GM23338 (cell line): ENCODE data around the gene YIPF2. TPM values are rescaled to one million over a fixed set of nuclear protein-coding genes. Genes with fewer than 3 reads are reported as not detected.

Source experiments
- ATAC-seq: fragments of 200-7000 bp; cut with Tn5 transposase; 3 replicates; pipeline ENCODE4 v1.9.1; 2020
- DNase-seq: peaks from one replicate; pipeline ENCODE4 v3.0.0-alpha.2; 2015; ENCODE audit warnings: low spot score
- H2AFZ ChIP-seq: fragments of 200-600 bp; sonication (generic); 2 replicates; pipeline ENCODE4 v1.8.0; 2016; ENCODE audit warnings: antibody characterized with exemption, mild to moderate bottlenecking, moderate library complexity
- H3F3A ChIP-seq: fragments of 200-600 bp; sonication (generic); replicated peaks from 2 replicates; pipeline ENCODE4 v1.8.0; 2017; ENCODE audit warnings: antibody characterized with exemption, mixed run types, low read depth
- H3K27ac ChIP-seq: fragments of 200-600 bp; sonication (generic); 2 replicates; pipeline ENCODE4 v1.6.1; 2016; ENCODE audit warnings: low read depth
- H3K27me3 ChIP-seq: fragments of 200-600 bp; sonication (generic); 2 replicates; pipeline ENCODE4 v1.8.0; 2016; ENCODE audit warnings: mild to moderate bottlenecking, mixed run types, moderate library complexity; ENCODE audit not compliant: insufficient read depth
- H3K36me3 ChIP-seq: fragments of 200-600 bp; sonication (generic); 2 replicates; pipeline ENCODE4 v1.8.0; 2016; ENCODE audit warnings: mild to moderate bottlenecking; ENCODE audit not compliant: insufficient read depth
- H3K4me1 ChIP-seq: fragments of 200-600 bp; sonication (generic); 2 replicates; pipeline ENCODE4 v1.8.0; 2016; ENCODE audit warnings: mild to moderate bottlenecking, moderate library complexity; ENCODE audit not compliant: insufficient read depth
- H3K4me2 ChIP-seq: fragments of 200-600 bp; sonication (generic); 2 replicates; pipeline ENCODE4 v1.7.1; 2017; ENCODE audit warnings: mixed run types
- H3K4me3 ChIP-seq: fragments of 200-600 bp; sonication (generic); 2 replicates; pipeline ENCODE4 v1.6.1; 2016; ENCODE audit warnings: mixed run types
- H3K79me2 ChIP-seq: fragments of 200-600 bp; sonication (generic); replicated peaks from 2 replicates; pipeline ENCODE4 v1.8.0; 2017; ENCODE audit warnings: mild to moderate bottlenecking; ENCODE audit not compliant: insufficient read depth
- H3K9me2 ChIP-seq: fragments of 200-600 bp; sonication (generic); 2 replicates; pipeline ENCODE4 v1.8.0; 2017; ENCODE audit not compliant: insufficient read depth
- H4K20me1 ChIP-seq: fragments of 200-600 bp; sonication (generic); replicated peaks from 2 replicates; pipeline ENCODE4 v1.8.0; 2017; ENCODE audit warnings: mild to moderate bottlenecking; ENCODE audit not compliant: insufficient read depth
- H3K27ac Mint-ChIP-seq: 2 replicates; pipeline ENCODE4 v1.8.0; 2020; ENCODE audit warnings: inconsistent platforms, mild to moderate bottlenecking, moderate library complexity, mixed read lengths
- H3K27me3 Mint-ChIP-seq: 3 replicates; pipeline ENCODE4 v1.8.0; 2022; ENCODE audit warnings: low read depth, mild to moderate bottlenecking, moderate library complexity, mixed read lengths, inconsistent platforms; ENCODE audit not compliant: insufficient read depth, poor library complexity
- H3K36me3 Mint-ChIP-seq: 3 replicates; pipeline ENCODE4 v1.8.0; 2021; ENCODE audit warnings: low read depth, mild to moderate bottlenecking, inconsistent platforms, moderate library complexity, mixed read lengths
- H3K4me1 Mint-ChIP-seq: 3 replicates; pipeline ENCODE4 v1.8.0; 2020; ENCODE audit warnings: mild to moderate bottlenecking, inconsistent platforms, mixed read lengths
- H3K4me3 Mint-ChIP-seq: 3 replicates; pipeline ENCODE4 v1.8.0; 2021; ENCODE audit warnings: moderate library complexity, mild to moderate bottlenecking, inconsistent platforms, mixed read lengths
- H3K9me3 Mint-ChIP-seq: 3 replicates; pipeline ENCODE4 v1.8.0; 2020; ENCODE audit warnings: moderate library complexity, mild to moderate bottlenecking, inconsistent platforms, mixed read lengths
- CREB1 ChIP-seq: fragments of 250-450 bp; sonication (Bioruptor Pico); IDR thresholded peaks from 2 replicates; pipeline ENCODE4 v1.5.0; 2020; ENCODE audit warnings: low read depth, mild to moderate bottlenecking, moderate library complexity
- ETS1 ChIP-seq: IDR thresholded peaks from 2 replicates; pipeline ENCODE4 v1.6.1; 2016; ENCODE audit warnings: antibody characterized with exemption
- EZH2 ChIP-seq: fragments of 200-600 bp; sonication (generic); IDR thresholded peaks from one replicate; pipeline ENCODE4 v1.8.0; 2017; ENCODE audit warnings: antibody characterized with exemption, mild to moderate bottlenecking, low read depth; ENCODE audit not compliant: unreplicated experiment
- EZH2phosphoT487 ChIP-seq: fragments of 200-600 bp; sonication (generic); IDR thresholded peaks from one replicate; pipeline ENCODE4 v1.8.1; 2018; ENCODE audit warnings: antibody characterized with exemption; ENCODE audit not compliant: unreplicated experiment
- NANOG ChIP-seq: IDR thresholded peaks from 2 replicates; pipeline ENCODE4 v1.6.1; 2016; ENCODE audit warnings: antibody characterized with exemption, borderline replicate concordance
- REST ChIP-seq: IDR thresholded peaks from one replicate; pipeline ENCODE4 v1.6.1; 2018; ENCODE audit warnings: antibody characterized with exemption; ENCODE audit not compliant: unreplicated experiment
- STAT1 ChIP-seq: IDR thresholded peaks from one replicate; pipeline ENCODE4 v1.6.1; 2016; ENCODE audit warnings: antibody characterized with exemption; ENCODE audit not compliant: unreplicated experiment
- ZNF114 ChIP-seq: fragments of 250-450 bp; sonication (Bioruptor Pico); IDR thresholded peaks from 2 replicates; pipeline ENCODE4 v1.5.0; 2020; ENCODE audit warnings: mild to moderate bottlenecking, moderate library complexity
- ZNF331 ChIP-seq: fragments of 250-450 bp; sonication (Bioruptor Pico); IDR thresholded peaks from 2 replicates; pipeline ENCODE4 v1.5.0; 2020; ENCODE audit warnings: low read depth, mild to moderate bottlenecking, moderate library complexity
- polyA plus RNA-seq: library from polyadenylated mRNA; unstranded; fragments of >200 nt; fragmentation: Nextera tagmentation; extraction: Ambion mirVana; gene quantifications from 2 replicates; pipeline ENCODE4 v1.2.1, GENCODE V29; 2016
- total RNA-seq: library from RNA; depleted of rRNA; stranded (reverse); fragments of >200 nt; shearing (Covaris generic); gene quantifications from 2 replicates; pipeline ENCODE4 v1.2.3, GENCODE V29; 2014

The YIPF2 gene
- total and polyA plus RNA-seq, 2 experiments from 2014 or later, result 36.3 to 63.7 TPM

GRCh38 chr19:10927730-10928562, 493 bp downstream of the YIPF2 start (continued):
- TF ChIP-seq NANOG (no peak), EZH2phosphoT487 (no peak), ETS1 (no peak), STAT1 (no peak), ZNF331 (no peak)

GRCh38 chr19:10924597-10924996, 3.8 kb downstream of the YIPF2 start:
- peaks cover 1% of the 10 kb centered on the region; the same call in 1 of the 2 replicates for H3K4me1 ChIP-seq
- TF ChIP-seq ETS1 (no peak), CREB1 (CRISPR knock-in tag) (no peak), EZH2phosphoT487 (no peak), ZNF114 (no peak), EZH2 (no peak), NANOG (no peak), REST (no peak)
- DNase-seq (no peak), ATAC-seq (no peak)
- no peak overlapping the region for H3K27ac ChIP-seq
- no peaks in the 10 kb centered on the region for H4K20me1 ChIP-seq
- H3K4me3 Mint-ChIP-seq, result no peak overlapping the region
- peaks cover 36% of the 10 kb centered on the region for H3K36me3 Mint-ChIP-seq
- H3K79me2 ChIP-seq, result peaks cover 12% of the 10 kb centered on the region
- H3K27me3 Mint-ChIP-seq, result peaks cover 30% of the 10 kb centered on the region
- H2AFZ ChIP-seq, result no peak overlapping the region
- no peaks in the 10 kb centered on the region for H3K9me3 Mint-ChIP-seq
- H3K27me3 ChIP-seq, result no peaks in the 10 kb centered on the region
- peaks cover 7% of the 10 kb centered on the region; the same call in 2 of the 3 replicates for H3K4me1 Mint-ChIP-seq
- no peaks in the 10 kb centered on the region for H3K9me2 ChIP-seq
- peaks cover 9% of the 10 kb centered on the region; the same call in 1 of the 2 replicates for H3F3A ChIP-seq
- H3K36me3 ChIP-seq, result no peaks in the 10 kb centered on the region
- no peak overlapping the region for H3K4me3 ChIP-seq
- H3K27ac Mint-ChIP-seq, result no peak overlapping the region
- H3K4me2 ChIP-seq, result no peak overlapping the region
